PC-3 (cell line): ENCODE measurements around the gene MAPK9. TPM values are rescaled to one million over a fixed set of nuclear protein-coding genes. Genes with fewer than 3 reads are reported as not detected.

ENCODE experiments used
- ATAC-seq: fragments of 200-7000 bp; cut with Tn5 transposase; 2 replicates; pipeline ENCODE4 v1.9.1; 2020; ENCODE audit warnings: mild to moderate bottlenecking, moderate library complexity
- BruUV-seq: library from RNA; stranded (reverse); fragments of 400-500 nt; replicated peaks from 2 replicates; lab custom pipeline; 2021; lab: Mats Ljungman, UMichigan
- CTCF ChIA-PET: fragments of 300-600 bp; sonication (Branson Sonifier 250); formaldehyde crosslinking; loops from one replicate; lab custom pipeline; 2022; ENCODE audit warnings: antibody characterized with exemption; lab: Charles Lee
- POLR2A ChIA-PET: fragments of 300-600 bp; sonication (Branson Sonifier 250); formaldehyde crosslinking; loops from one replicate; lab custom pipeline; 2022; ENCODE audit warnings: antibody characterized with exemption; ENCODE audit not compliant: unreplicated experiment; lab: Charles Lee
- DNase-seq: peaks from one replicate; pipeline ENCODE4 v3.0.0-alpha.2; 2015
- H2AFZ ChIP-seq: fragments of 300-600 bp; sonication (generic); 2 replicates; pipeline ENCODE4 v1.6.0; 2016; ENCODE audit warnings: antibody characterized with exemption, low read length
- H3F3A ChIP-seq: fragments of 300-600 bp; sonication (generic); one replicate; pipeline ENCODE4 v1.6.0; 2017; ENCODE audit warnings: antibody characterized with exemption, low read length, control low read depth, mild to moderate bottlenecking; ENCODE audit not compliant: unreplicated experiment
- H3K27ac ChIP-seq: fragments of 300-600 bp; sonication (generic); 2 replicates; pipeline ENCODE4 v1.5.1; 2016; ENCODE audit warnings: mild to moderate bottlenecking, low read length
- H3K27me3 ChIP-seq: fragments of 300-600 bp; sonication (generic); 2 replicates; pipeline ENCODE4 v1.6.1; 2016; ENCODE audit warnings: low read length, mixed read lengths
- H3K36me3 ChIP-seq: fragments of 300-600 bp; sonication (generic); 2 replicates; pipeline ENCODE4 v1.6.1; 2016; ENCODE audit warnings: low read depth, mixed run types, low read length, mixed read lengths
- H3K4me1 ChIP-seq: fragments of 300-600 bp; sonication (generic); 2 replicates; pipeline ENCODE4 v1.5.1; 2016; ENCODE audit warnings: low read length; ENCODE audit not compliant: insufficient read depth
- H3K4me2 ChIP-seq: fragments of 300-600 bp; sonication (generic); 2 replicates; pipeline ENCODE4 v1.6.0; 2016; ENCODE audit warnings: low read length
- H3K4me3 ChIP-seq: fragments of 300-600 bp; sonication (generic); 2 replicates; pipeline ENCODE4 v1.5.1; 2016; ENCODE audit warnings: mild to moderate bottlenecking, low read length, mixed read lengths
- H3K79me2 ChIP-seq: fragments of 300-600 bp; sonication (generic); 2 replicates; pipeline ENCODE4 v1.6.1; 2017; ENCODE audit warnings: low read length, mixed read lengths
- H3K9ac ChIP-seq: fragments of 300-600 bp; sonication (generic); 2 replicates; pipeline ENCODE4 v1.6.0; 2016; ENCODE audit warnings: mild to moderate bottlenecking, low read length
- H3K9me2 ChIP-seq: fragments of 300-600 bp; sonication (generic); replicated peaks from 2 replicates; pipeline ENCODE4 v1.6.1; 2016; ENCODE audit warnings: mixed run types, low read length, mixed read lengths
- H3K9me3 ChIP-seq: fragments of 300-600 bp; sonication (generic); 2 replicates; pipeline ENCODE4 v1.6.1; 2016; ENCODE audit warnings: low read length, mixed read lengths
- H4K20me1 ChIP-seq: fragments of 300-600 bp; sonication (generic); 2 replicates; pipeline ENCODE4 v1.6.1; 2016; ENCODE audit warnings: low read length, mixed read lengths
- EZH2 ChIP-seq: fragments of 300-600 bp; sonication (generic); IDR thresholded peaks from one replicate; pipeline ENCODE4 v1.6.1; 2017; ENCODE audit warnings: antibody characterized with exemption, mild to moderate bottlenecking, low read length; ENCODE audit not compliant: unreplicated experiment
- EZH2phosphoT487 ChIP-seq: fragments of 300-600 bp; sonication (generic); IDR thresholded peaks from 2 replicates; pipeline ENCODE4 v1.6.1; 2018; ENCODE audit warnings: mild to moderate bottlenecking, antibody characterized with exemption, low read length, borderline replicate concordance
- intact Hi-C: fragments of 100-400 bp; cut with micrococcal nuclease; formaldehyde crosslinking; loops from 2 replicates; pipeline ENCODE4 v1.9.0; 2023
- total RNA-seq: library from RNA; depleted of rRNA; stranded (reverse); fragments of >200 nt; gene quantifications from 2 replicates; pipeline ENCODE4 v1.2.3, GENCODE V29; 2014
- TF ChIP-seq, protein P1 (sequence below): fragments of 300-600 bp; sonication (generic); conservative IDR thresholded peaks from 2 replicates; pipeline ENCODE4 v1.5.1; 2017; ENCODE audit warnings: antibody characterized with exemption, low read depth, mild to moderate bottlenecking, low read length

The MAPK9 gene
- total RNA-seq, 1 experiment from 2014 or later, result 26.5 TPM

DNA sequence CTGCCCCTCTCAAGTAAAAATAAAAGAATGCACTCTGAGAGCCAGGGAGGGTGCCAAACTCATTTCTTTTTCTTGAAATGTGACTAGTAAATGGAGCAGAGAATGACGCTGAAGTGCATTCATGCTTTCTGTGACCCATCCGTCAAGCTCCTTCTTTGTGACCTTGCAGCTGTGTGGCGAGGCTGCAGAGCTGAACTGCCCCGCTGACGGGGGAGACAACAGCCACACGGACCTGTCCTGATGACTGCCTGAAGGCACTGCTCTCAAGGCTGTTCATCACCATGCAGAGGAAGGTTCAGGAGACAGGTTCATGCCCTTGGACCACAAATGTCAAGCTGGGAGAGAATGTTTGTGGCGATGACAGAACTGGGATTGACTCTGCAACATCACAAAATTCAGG, 61.9 kb downstream of the MAPK9 start:
- no TSS peak for BruUV-seq
- intact Hi-C loops, result no loop called here
- Histone ChIP-seq H3K79me2 (no peaks in the 10 kb centered on the region), H3K27ac (no peak overlapping the region), H2AFZ (no peak overlapping the region), H3K4me1 (peaks cover 12% of the 10 kb centered on the region), H3K9me2 (no peaks in the 10 kb centered on the region), H3F3A (no peaks in the 10 kb centered on the region), H3K27me3 (no peaks in the 10 kb centered on the region), H3K4me3 (no peak overlapping the region), H3K4me2 (no peak overlapping the region), H3K9ac (no peak overlapping the region), H3K9me3 (no peaks in the 10 kb centered on the region), H3K36me3 (peaks cover 7% of the 10 kb centered on the region; the same call in 1 of the 2 replicates), H4K20me1 (no peaks in the 10 kb centered on the region)
- DNase-seq (no peak), ATAC-seq (no peak)
- CTCF ChIA-PET, result no interaction called here
- POLR2A ChIA-PET, result no interaction called here
- TF ChIP-seq EZH2phosphoT487, result no peak
- no peak for TF ChIP-seq EZH2
- TF ChIP-seq, protein P1, sequence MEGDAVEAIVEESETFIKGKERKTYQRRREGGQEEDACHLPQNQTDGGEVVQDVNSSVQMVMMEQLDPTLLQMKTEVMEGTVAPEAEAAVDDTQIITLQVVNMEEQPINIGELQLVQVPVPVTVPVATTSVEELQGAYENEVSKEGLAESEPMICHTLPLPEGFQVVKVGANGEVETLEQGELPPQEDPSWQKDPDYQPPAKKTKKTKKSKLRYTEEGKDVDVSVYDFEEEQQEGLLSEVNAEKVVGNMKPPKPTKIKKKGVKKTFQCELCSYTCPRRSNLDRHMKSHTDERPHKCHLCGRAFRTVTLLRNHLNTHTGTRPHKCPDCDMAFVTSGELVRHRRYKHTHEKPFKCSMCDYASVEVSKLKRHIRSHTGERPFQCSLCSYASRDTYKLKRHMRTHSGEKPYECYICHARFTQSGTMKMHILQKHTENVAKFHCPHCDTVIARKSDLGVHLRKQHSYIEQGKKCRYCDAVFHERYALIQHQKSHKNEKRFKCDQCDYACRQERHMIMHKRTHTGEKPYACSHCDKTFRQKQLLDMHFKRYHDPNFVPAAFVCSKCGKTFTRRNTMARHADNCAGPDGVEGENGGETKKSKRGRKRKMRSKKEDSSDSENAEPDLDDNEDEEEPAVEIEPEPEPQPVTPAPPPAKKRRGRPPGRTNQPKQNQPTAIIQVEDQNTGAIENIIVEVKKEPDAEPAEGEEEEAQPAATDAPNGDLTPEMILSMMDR, result no peak

- Histone ChIP-seq H3K4me1 (no peaks in the 10 kb centered on the region), H3K4me2 (no peak overlapping the region), H2AFZ (no peak overlapping the region), H3K36me3 (no peaks in the 10 kb centered on the region), H3K9me2 (no peaks in the 10 kb centered on the region), H3K9ac (no peak overlapping the region), H3K79me2 (no peaks in the 10 kb centered on the region), H3K9me3 (no peaks in the 10 kb centered on the region), H3K4me3 (no peak overlapping the region), H4K20me1 (no peaks in the 10 kb centered on the region), H3K27ac (no peak overlapping the region), H3F3A (no peaks in the 10 kb centered on the region), H3K27me3 (no peaks in the 10 kb centered on the region)
- POLR2A ChIA-PET, result no interaction called here
- no TSS peak for BruUV-seq
- intact Hi-C loops, result no loop called here
- CTCF ChIA-PET, result no interaction called here
- no peak for DNase-seq
- TF ChIP-seq, protein P1, result no peak
- TF ChIP-seq EZH2, result no peak
- no peak for TF ChIP-seq EZH2phosphoT487
- ATAC-seq, result no peak
Observed at GRCh38 chr5:180222056-180222455, 69.8 kb downstream of the MAPK9 start.

DNA sequence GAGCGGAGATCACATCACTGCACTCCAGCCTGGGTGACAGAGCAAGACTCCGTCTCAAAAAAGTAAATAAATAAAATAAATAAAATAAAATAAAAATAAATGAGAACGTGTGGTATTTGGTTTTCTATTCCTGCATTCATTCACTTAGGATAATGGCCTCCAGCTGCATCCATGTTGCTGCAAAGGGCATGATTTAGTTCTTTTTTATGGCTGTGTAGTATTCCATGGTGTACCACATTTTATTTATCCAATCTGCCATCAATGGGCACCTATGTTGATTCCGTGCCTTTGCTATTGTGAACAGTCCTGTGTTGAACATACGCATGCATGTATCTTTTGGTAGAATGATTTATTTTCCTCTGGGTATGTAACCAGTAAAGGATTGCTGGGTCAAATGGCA, 74.1 kb downstream of the MAPK9 start:
- BruUV-seq, result no TSS peak
- H3K27ac ChIP-seq, result no peak overlapping the region

More for the DNA sequence above, 74.1 kb downstream of the MAPK9 start:
- ChIA-PET POLR2A (no interaction called here), CTCF (no interaction called here)
- no peaks in the 10 kb centered on the region for H3K36me3 ChIP-seq
- no peak for ATAC-seq
- no peak overlapping the region for H3K4me2 ChIP-seq
- H3K79me2 ChIP-seq, result no peaks in the 10 kb centered on the region
- DNase-seq, result no peak
- peaks cover 2% of the 10 kb centered on the region for H3K4me1 ChIP-seq
- H3K4me3 ChIP-seq, result no peak overlapping the region
- TF ChIP-seq EZH2, result no peak
- intact Hi-C loops, result no loop called here
- H3K9me3 ChIP-seq, result no peaks in the 10 kb centered on the region
- H4K20me1 ChIP-seq, result no peaks in the 10 kb centered on the region
- no peaks in the 10 kb centered on the region for H3F3A ChIP-seq
- no peak overlapping the region for H2AFZ ChIP-seq
- no peaks in the 10 kb centered on the region for H3K27me3 ChIP-seq
- no peak overlapping the region for H3K9ac ChIP-seq
- no peaks in the 10 kb centered on the region for H3K9me2 ChIP-seq
